ENCODE data around the gene CLDN14. TPM values are rescaled to one million over a fixed set of nuclear protein-coding genes. Genes with fewer than 3 reads are reported as not detected.
"Not testable (repeated sequence)": the region's sequence is repeated elsewhere in the genome, so short reads cannot be mapped to it uniquely, and the experiment has no call there.

CLDN14 gene
- total RNA-seq, 1 donor from 2014 or later = not detected

DNA sequence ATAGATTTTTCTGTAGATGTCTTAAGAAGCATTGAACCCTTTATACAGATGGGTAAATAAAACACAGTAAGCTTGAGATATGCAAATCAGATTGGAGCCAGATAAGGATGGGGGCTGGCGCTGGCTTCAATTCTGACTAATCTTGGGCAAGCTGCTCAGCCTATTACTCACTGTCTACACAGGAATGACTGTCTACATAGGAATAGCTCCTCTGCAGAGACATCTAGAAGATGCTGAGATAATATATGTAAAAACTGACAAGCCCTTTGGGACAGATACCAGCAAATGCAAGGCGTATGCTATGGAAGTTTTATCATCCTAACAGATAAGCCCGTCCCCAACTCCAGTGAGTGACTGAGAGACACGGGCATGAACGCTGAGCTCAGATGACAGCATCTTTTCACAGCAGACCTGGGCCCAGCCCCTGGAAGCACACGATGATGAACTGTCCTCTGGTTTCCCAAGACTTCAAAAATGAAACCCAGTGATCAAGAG, 1.7 kb downstream of the CLDN14 start:
- Mint-ChIP-seq H3K9me3 (ENCODE audit: unreplicated experiment) (no peaks in the 10 kb centered on the region), H3K36me3 (ENCODE audit: unreplicated experiment) (peaks cover 5% of the 10 kb centered on the region), H3K27ac (ENCODE audit: unreplicated experiment) (no peak overlapping the region), H3K4me1 (ENCODE audit: low read depth, unreplicated experiment) (no peaks in the 10 kb centered on the region), H3K27me3 (ENCODE audit: unreplicated experiment) (peaks cover 2% of the 10 kb centered on the region), H3K4me3 (ENCODE audit: unreplicated experiment) (no peak overlapping the region)
- no peak for DNase-seq
- TF ChIP-seq, protein P1, sequence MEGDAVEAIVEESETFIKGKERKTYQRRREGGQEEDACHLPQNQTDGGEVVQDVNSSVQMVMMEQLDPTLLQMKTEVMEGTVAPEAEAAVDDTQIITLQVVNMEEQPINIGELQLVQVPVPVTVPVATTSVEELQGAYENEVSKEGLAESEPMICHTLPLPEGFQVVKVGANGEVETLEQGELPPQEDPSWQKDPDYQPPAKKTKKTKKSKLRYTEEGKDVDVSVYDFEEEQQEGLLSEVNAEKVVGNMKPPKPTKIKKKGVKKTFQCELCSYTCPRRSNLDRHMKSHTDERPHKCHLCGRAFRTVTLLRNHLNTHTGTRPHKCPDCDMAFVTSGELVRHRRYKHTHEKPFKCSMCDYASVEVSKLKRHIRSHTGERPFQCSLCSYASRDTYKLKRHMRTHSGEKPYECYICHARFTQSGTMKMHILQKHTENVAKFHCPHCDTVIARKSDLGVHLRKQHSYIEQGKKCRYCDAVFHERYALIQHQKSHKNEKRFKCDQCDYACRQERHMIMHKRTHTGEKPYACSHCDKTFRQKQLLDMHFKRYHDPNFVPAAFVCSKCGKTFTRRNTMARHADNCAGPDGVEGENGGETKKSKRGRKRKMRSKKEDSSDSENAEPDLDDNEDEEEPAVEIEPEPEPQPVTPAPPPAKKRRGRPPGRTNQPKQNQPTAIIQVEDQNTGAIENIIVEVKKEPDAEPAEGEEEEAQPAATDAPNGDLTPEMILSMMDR (IDR thresholded peaks at IDR 0.05; ENCODE audit: partially characterized antibody, unreplicated experiment) = no peak

DNA sequence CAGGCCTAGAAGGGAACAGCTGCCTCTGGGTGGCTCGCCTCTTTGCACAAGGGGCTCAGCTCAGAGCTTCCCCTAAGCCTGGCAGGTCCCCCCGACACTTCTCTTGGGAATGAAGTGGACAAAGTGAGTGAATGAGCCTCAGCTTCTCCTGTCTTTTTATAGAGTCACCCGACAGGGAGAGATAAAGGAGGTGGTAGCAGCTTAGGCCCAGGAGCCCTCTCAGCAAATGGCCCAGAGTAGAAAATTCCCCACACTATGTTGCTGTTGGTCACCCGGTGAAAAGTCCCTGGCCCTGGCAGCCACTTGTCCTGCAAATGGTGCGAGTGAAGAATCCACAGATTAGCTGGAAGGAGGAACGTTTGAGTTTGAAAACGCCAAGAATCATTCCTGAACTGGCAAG, 2.4 kb downstream of the CLDN14 start:
- H3K4me1 Mint-ChIP-seq (ENCODE audit: low read depth, unreplicated experiment) = no peaks in the 10 kb centered on the region
- peaks cover 2% of the 10 kb centered on the region for H3K27me3 Mint-ChIP-seq (ENCODE audit: unreplicated experiment)
- H3K9me3 Mint-ChIP-seq (ENCODE audit: unreplicated experiment) = no peaks in the 10 kb centered on the region
- H3K36me3 Mint-ChIP-seq (ENCODE audit: unreplicated experiment) = peaks cover 5% of the 10 kb centered on the region
- H3K27ac Mint-ChIP-seq (ENCODE audit: unreplicated experiment) = no peak overlapping the region
- H3K4me3 Mint-ChIP-seq (ENCODE audit: unreplicated experiment) = no peak overlapping the region
- TF ChIP-seq, protein P1 (IDR thresholded peaks at IDR 0.05; ENCODE audit: partially characterized antibody, unreplicated experiment) = no peak
- no peak for DNase-seq

DNA sequence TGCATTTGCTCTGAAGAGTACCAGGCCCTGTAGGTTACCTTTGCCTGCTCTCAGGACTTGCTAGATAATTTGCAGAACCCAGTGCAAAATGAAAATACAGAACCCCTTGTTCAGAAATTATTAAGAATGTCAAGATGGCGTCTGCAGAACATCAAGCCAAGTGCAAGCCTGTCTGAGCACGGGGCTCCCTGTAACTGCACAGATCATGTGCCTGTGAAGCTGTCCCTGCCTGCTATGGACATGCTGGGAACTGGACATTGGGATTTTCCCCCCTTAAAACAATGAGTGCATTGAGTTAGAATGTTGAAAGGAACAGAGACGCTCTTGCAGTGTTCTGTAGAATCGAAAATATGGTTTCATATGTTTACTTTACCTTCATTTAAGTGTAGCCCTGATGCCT, 2.9 kb downstream of the CLDN14 start:
- H3K36me3 Mint-ChIP-seq (ENCODE audit: unreplicated experiment) = peaks cover 5% of the 10 kb centered on the region
- H3K27ac Mint-ChIP-seq (ENCODE audit: unreplicated experiment) = no peak overlapping the region
- H3K9me3 Mint-ChIP-seq (ENCODE audit: unreplicated experiment) = peaks cover under 1% of the 10 kb centered on the region

DNA sequence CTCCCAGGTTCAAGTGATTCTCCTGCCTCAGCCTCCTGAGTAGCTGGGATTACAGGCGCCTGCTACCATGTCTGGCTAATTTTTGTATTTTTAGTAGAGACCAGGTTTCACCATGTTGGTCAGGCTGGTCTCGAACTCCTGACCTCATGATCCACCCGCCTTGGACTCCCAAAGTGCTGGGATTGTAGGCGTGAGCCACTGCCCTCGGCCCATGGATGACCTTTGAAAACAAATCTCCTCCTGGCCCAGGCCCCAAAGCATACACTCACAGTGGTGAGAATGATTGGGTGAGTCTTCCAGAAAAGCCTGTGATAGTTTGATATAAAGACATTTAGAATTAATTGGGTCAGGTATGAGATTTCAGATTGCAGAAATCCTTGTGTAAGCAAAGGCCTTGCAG, 3.4 kb downstream of the CLDN14 start:
- not testable (repeated sequence) for H3K27ac Mint-ChIP-seq (ENCODE audit: unreplicated experiment); H3K4me3 Mint-ChIP-seq (ENCODE audit: unreplicated experiment); H3K36me3 Mint-ChIP-seq (ENCODE audit: unreplicated experiment); H3K9me3 Mint-ChIP-seq (ENCODE audit: unreplicated experiment); H3K4me1 Mint-ChIP-seq (ENCODE audit: low read depth, unreplicated experiment); DNase-seq; H3K27me3 Mint-ChIP-seq (ENCODE audit: unreplicated experiment)

More for the DNA sequence above, 2.9 kb downstream of the CLDN14 start:
- Mint-ChIP-seq H3K4me3 (ENCODE audit: unreplicated experiment) (no peak overlapping the region), H3K27me3 (ENCODE audit: unreplicated experiment) (peaks cover 2% of the 10 kb centered on the region), H3K4me1 (ENCODE audit: low read depth, unreplicated experiment) (no peaks in the 10 kb centered on the region)
- no peak for DNase-seq
- TF ChIP-seq, protein P1 (IDR thresholded peaks at IDR 0.05; ENCODE audit: partially characterized antibody, unreplicated experiment) = no peak

DNA sequence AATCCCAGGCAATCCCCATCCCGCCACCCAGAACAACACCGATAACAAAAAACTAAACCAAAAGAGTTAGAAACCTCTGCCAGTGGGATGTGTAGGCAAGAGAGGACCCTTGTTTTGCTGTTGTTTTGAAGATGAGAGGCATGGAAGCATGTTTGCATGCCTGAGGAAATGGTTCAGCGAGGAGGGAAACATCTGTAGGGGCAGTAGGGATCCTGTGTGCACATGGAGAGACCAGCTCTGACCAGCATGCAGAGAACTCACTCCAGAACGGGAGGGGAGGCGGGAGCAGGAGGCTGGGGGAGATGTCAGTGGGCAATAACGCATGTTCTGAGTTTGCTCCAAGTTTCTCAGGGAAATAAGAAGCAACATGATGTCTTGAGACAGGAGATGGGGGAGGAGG, 5.3 kb downstream of the CLDN14 start:
- H3K9me3 Mint-ChIP-seq (ENCODE audit: unreplicated experiment) = peaks cover 2% of the 10 kb centered on the region
- TF ChIP-seq, protein P1 (IDR thresholded peaks at IDR 0.05; ENCODE audit: partially characterized antibody, unreplicated experiment) = no peak
- peaks cover 5% of the 10 kb centered on the region for H3K27me3 Mint-ChIP-seq (ENCODE audit: unreplicated experiment)
- no peak for DNase-seq
- no peak overlapping the region for H3K27ac Mint-ChIP-seq (ENCODE audit: unreplicated experiment)
- H3K4me1 Mint-ChIP-seq (ENCODE audit: low read depth, unreplicated experiment) = no peaks in the 10 kb centered on the region
- peaks cover 5% of the 10 kb centered on the region for H3K36me3 Mint-ChIP-seq (ENCODE audit: unreplicated experiment)
- H3K4me3 Mint-ChIP-seq (ENCODE audit: unreplicated experiment) = no peak overlapping the region
